Activated CD4-positive, alpha-beta T cell treated with anti-CD3 and anti-CD28 coated beads, Interleukin-2, amount 10 ng/mL, durations not matched to agents 7 days and 5 days (primary cell): ENCODE data around the gene SMPD2. TPM values are rescaled to one million over a fixed set of nuclear protein-coding genes. Genes with fewer than 3 reads are reported as not detected.
"Not testable (repeated sequence)": the region's sequence is repeated elsewhere in the genome, so short reads cannot be mapped to it uniquely, and the experiment has no call there.

Experiments used
- CTCF ChIA-PET: fragments of 350-600 bp; sonication (Branson Sonifier 250); formaldehyde crosslinking; loops from one replicate; lab custom pipeline; 2021; ENCODE audit warnings: antibody characterized with exemption; lab: Charles Lee
- POLR2A ChIA-PET: fragments of 350-600 bp; sonication (Branson Sonifier 250); formaldehyde crosslinking; loops from one replicate; lab custom pipeline; 2021; ENCODE audit warnings: antibody characterized with exemption; lab: Charles Lee
- DNase-seq: peaks from one replicate; pipeline ENCODE4 v3.0.0-alpha.2; 2020
- H3K27ac Mint-ChIP-seq: one replicate; pipeline ENCODE4 v1.8.0; 2021; ENCODE audit warnings: mild to moderate bottlenecking, moderate library complexity, mixed read lengths
- H3K27me3 Mint-ChIP-seq: one replicate; pipeline ENCODE4 v1.8.0; 2021; ENCODE audit warnings: mixed read lengths
- H3K36me3 Mint-ChIP-seq: one replicate; pipeline ENCODE4 v1.8.0; 2021; ENCODE audit warnings: low read depth, mixed read lengths
- H3K4me1 Mint-ChIP-seq: one replicate; pipeline ENCODE4 v1.8.0; 2021; ENCODE audit warnings: mixed read lengths
- H3K4me3 Mint-ChIP-seq: one replicate; pipeline ENCODE4 v1.8.0; 2021; ENCODE audit warnings: mild to moderate bottlenecking, moderate library complexity, mixed read lengths
- H3K9me3 Mint-ChIP-seq: one replicate; pipeline ENCODE4 v1.8.0; 2021; ENCODE audit warnings: mixed read lengths
- total RNA-seq, 2 experiments: library from RNA; stranded (reverse); gene quantifications; one replicate each; pipeline ENCODE4 v1.2.3, GENCODE V29; 2021

Gene SMPD2
- total RNA-seq, 2 experiments from 2014 or later: 13.0 to 14.0 TPM

DNA sequence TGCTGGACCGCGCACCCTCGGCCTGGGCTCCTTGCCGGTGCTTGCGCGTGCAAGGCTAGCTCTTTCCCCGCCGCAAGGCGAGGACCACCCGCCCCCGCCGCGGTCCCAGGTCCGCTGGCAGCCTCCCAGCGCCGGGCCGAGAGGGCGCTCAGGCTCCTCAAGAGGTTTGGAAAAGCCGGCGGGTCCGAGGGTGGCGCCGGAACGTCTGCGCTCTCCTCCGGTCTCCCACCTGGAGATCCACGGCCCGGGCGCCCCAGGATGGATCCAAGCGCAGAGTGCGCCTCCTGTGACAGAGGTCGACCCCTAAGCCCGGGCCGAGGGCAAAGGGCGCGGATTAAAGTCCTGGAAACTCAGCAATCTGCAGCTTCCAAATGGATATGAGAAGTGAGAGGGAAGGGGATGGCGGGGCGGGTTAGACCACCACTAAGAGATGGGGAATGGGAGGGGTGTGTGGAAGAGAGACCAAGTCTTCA, 15.6 kb downstream of the SMPD2 start:
- ChIA-PET POLR2A (interaction anchor here (0.6 to 1.2 kb wide), 2 partner anchors 22 to 35 kb away, joined by 3 to 5 read pairs; no protein-coding TSS in a partner anchor), CTCF (interaction anchor here (0.7 to 11.8 kb wide), 5 partner anchors 8 to 73 kb away, joined by 3 to 81 read pairs (median 3); partner anchors contain the start of genes PPIL6 and SMPD2)
- peaks cover 32% of the 10 kb centered on the region for H3K36me3 Mint-ChIP-seq
- no peaks in the 10 kb centered on the region for H3K9me3 Mint-ChIP-seq
- H3K4me1 Mint-ChIP-seq: peaks cover 72% of the 10 kb centered on the region
- peak overlapping the region; percentile 62 for H3K27ac Mint-ChIP-seq
- no peak for DNase-seq
- H3K4me3 Mint-ChIP-seq: peak overlapping the region; percentile 89
- no peaks in the 10 kb centered on the region for H3K27me3 Mint-ChIP-seq

DNA sequence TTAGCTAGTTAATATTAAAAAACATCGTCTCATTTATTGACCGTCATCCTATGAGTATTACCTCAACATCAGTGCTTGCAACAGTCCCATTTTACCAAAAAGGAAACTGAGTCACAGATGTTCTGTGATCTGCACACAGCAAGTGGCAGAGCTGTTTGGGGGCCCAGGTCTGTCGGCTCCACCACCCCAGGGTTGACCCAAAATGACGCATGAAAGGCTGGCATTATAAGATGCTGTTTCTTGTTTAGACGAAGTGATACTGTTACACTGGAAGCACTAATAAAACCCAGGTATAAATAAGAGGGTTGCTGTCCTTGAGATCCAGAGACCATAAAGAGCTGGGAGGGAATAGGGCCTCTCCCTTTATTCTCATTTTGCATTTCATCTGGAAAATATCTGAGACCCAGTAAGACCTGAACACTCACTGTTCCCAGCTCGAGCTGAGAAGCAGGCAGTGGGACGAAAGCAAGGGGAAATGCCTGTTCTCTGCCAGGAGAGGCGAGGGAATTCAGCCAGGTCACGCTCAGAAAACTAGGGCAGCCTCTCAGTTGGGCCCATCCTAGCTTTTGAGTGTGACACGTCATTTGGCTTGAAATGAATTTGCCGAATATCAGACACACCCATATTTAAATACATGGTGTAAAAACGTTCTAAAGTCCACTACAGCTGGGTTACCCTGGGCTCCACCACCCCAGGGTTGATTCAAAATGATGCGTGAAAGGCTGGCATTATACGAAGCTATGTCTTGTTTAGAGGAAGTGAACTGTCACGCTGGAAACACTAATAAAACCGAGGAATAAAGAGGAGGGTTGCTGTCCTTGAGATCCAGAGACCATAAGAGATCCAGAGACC, 16.4 kb downstream of the SMPD2 start:
- peaks cover 32% of the 10 kb centered on the region for H3K36me3 Mint-ChIP-seq
- H3K4me1 Mint-ChIP-seq: peaks cover 73% of the 10 kb centered on the region
- ChIA-PET POLR2A (interaction anchor here (0.6 kb wide), 1 partner anchor 22 kb away, joined by 3 read pairs; no protein-coding TSS in a partner anchor), CTCF (interaction anchor here (0.7 to 11.8 kb wide), 6 partner anchors 7 to 74 kb away, joined by 3 to 81 read pairs (median 4); partner anchors contain the start of genes PPIL6 and SMPD2)
- peak overlapping the region; percentile 65 for H3K27ac Mint-ChIP-seq
- H3K9me3 Mint-ChIP-seq: peaks cover 2% of the 10 kb centered on the region
- no peaks in the 10 kb centered on the region for H3K27me3 Mint-ChIP-seq
- peak overlapping the region; percentile 89 for H3K4me3 Mint-ChIP-seq
- DNase-seq: no peak

DNA sequence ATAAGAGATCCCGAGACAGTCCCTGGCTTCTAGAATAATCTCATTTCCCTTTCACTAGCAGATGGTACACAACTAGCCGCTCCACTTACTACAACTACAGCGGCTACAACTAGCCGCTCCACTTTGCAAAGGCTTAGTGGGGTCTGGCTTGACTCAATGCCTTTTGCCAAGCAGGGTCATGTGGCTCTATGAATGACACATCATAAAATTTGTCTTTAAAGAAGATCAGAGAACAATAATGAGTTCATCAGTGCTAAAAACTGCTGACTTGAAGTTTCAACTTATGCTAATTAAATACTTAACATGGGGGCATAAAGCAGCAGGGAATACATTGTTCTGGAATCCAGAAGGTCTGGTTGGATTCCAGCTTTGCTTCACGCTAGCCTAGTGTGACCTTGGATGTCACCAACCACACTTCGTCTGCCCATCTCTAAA, 17.1 kb downstream of the SMPD2 start:
- Mint-ChIP-seq H3K4me3 (peak overlapping the region; percentile 89), H3K27me3 (no peaks in the 10 kb centered on the region), H3K27ac (peak overlapping the region; percentile 65), H3K36me3 (peaks cover 32% of the 10 kb centered on the region), H3K9me3 (peaks cover 7% of the 10 kb centered on the region), H3K4me1 (peaks cover 74% of the 10 kb centered on the region)
- CTCF ChIA-PET: interaction anchor here (0.7 to 11.8 kb wide), 5 partner anchors 13 to 248 kb away, joined by 3 to 81 read pairs (median 4); partner anchors contain the start of genes PPIL6 and SMPD2
- no peak for DNase-seq
- POLR2A ChIA-PET: no interaction called here

DNA sequence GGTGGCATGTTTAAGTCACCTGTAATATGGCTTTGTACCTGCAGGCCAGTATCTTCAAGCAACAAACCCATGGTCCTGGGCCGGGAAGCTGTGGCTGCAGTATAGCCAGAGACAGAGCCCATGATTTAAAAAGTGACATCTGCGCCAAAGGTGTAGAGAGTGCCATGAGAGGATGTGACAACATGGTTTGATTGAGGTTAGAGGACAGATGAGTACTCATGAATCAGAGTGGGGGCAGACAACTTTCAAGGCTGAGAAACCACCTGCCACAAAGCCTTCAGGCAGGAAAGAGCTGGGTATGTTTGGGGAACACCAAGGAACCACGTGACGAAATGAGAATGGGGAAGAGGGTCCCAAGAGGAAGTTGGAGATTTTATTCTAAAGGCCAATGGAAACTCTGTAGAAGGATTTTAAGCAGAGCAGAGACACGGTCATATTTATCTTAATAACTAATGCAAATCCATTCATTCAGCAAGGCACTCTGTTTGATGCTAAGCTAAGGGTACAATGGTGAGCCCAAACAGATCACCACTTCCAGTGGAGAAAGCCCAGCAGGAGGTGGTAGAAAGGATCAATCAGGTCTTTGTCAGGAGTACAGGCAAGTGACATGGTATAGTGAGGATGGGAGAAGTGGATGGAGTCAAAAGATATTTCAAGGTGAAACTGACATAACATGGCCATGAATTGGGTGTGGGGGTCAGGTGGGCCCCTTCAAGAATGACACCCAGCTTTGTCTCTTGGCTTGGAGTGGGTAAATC, 18.4 kb downstream of the SMPD2 start:
- H3K4me3 Mint-ChIP-seq: no peak overlapping the region
- POLR2A ChIA-PET: interaction anchor here (0.6 kb wide), 1 partner anchor 149 kb away, joined by 3 read pairs; no protein-coding TSS in a partner anchor

DNA sequence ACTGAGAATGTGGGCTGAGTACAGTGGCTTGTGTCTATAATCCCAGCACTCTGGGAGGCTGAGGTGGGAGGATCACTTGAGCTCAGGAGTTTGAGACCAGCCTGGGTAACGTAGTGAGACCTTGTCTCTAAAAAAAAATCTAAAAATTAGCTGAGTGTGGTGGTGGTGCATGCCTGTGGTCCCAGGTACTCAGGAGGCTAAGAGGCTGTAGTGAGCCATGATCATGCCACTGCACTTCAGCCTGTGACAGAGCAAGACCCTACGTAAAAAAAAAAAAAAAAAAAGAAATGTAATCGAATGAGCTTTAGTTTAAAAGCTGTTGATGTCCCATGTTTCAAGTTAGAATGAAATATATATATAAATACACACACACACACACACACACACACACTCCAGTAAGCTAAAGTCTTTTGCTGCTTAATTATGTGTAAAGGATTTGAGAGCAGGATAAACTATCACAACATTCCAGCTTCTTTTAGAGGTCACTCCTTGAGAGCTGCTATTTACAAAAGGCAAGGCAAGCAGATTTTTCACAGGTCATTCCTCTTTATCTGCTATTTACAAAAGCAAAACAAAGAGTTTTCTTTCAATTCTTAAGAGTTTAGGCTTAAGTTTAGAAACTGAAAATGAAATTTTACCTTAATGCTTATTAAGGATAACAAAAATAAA, 19.8 kb downstream of the SMPD2 start:
- Mint-ChIP-seq H3K27ac (peak overlapping the region; percentile 33), H3K4me1 (peaks cover 65% of the 10 kb centered on the region), H3K36me3 (peaks cover 42% of the 10 kb centered on the region), H3K4me3 (no peak overlapping the region), H3K9me3 (peaks cover 7% of the 10 kb centered on the region), H3K27me3 (no peaks in the 10 kb centered on the region)
- CTCF ChIA-PET: interaction anchor here (0.6 to 11.8 kb wide), 4 partner anchors 11 to 77 kb away, joined by 3 to 81 read pairs (median 8); partner anchors contain the start of genes PPIL6 and SMPD2
- DNase-seq: no peak
- POLR2A ChIA-PET: no interaction called here

More for the DNA sequence above, 18.4 kb downstream of the SMPD2 start:
- peaks cover 64% of the 10 kb centered on the region for H3K4me1 Mint-ChIP-seq
- H3K27me3 Mint-ChIP-seq: no peaks in the 10 kb centered on the region
- CTCF ChIA-PET: interaction anchor here (0.8 to 11.8 kb wide), 6 partner anchors 11 to 246 kb away, joined by 3 to 81 read pairs (median 4); partner anchors contain the start of genes PPIL6 and SMPD2
- H3K9me3 Mint-ChIP-seq: peaks cover 7% of the 10 kb centered on the region
- peak; percentile 50 for DNase-seq
- peaks cover 37% of the 10 kb centered on the region for H3K36me3 Mint-ChIP-seq
- peak overlapping the region; percentile 80 for H3K27ac Mint-ChIP-seq

DNA sequence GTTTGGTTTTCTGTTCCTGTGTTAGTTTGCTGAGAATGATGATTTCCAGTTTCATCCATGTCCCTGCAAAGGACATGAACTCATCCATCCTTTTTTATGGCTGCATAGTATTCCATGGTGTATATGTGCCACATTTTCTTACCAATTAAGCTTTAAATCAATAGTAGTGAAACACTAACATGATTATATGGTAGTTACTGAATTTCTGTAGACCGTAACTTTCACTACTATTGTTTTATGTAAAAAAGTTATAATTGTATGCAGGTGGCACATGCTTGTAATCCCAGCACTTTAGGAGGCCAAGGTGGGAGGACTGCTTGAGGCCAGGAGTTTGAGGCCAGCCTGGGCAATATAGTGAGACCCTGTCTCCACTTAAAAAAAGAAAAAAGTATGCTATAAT, 20.7 kb downstream of the SMPD2 start:
- H3K9me3 Mint-ChIP-seq, POLR2A ChIA-PET, DNase-seq, H3K4me3 Mint-ChIP-seq, H3K27me3 Mint-ChIP-seq: not testable (repeated sequence)
- Mint-ChIP-seq H3K4me1 (peaks cover 71% of the 10 kb centered on the region), H3K36me3 (peaks cover 51% of the 10 kb centered on the region), H3K27ac (peak overlapping the region; percentile 33)
- CTCF ChIA-PET: interaction anchor here (11.8 kb wide), 1 partner anchor 17 kb away, joined by 81 read pairs; the partner anchor contains the start of genes PPIL6 and SMPD2

DNA sequence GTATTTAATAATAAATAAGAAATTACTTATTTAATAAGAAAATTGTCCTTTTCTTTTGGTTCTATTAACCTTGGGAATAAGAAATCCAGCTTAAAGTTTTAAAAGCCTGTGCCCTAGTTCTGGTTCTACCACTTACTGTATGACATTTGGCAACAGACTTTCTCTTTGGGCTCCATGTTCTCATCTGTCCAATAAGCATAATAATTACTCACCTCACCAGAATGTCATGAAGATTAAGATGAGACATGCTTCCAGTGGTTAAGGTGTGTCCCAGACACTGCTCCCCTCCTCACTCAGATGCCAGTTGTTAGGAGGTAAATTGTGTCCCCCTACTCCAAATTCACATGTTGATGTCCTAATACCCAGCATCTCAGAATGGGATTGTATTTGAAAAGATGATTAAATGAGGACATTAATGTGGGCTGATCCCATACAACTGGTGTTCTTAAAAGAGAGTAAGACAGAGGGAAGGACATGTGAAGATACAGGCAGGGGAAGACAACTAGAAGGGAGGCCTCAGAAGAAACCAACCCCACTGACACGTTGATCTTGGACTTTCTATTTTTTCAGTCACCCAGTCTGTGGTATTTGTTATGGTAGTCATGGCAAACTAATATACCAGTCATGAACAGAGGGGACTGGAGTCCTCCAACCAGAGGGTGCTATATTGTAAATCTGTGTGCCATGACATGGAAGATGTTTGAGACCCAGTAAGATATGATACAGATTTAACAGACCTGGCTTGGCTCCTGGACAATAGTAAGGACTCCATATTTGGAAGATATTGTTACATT, 21.4 kb downstream of the SMPD2 start:
- Mint-ChIP-seq H3K27me3 (no peaks in the 10 kb centered on the region), H3K27ac (no peak overlapping the region), H3K9me3 (peaks cover 7% of the 10 kb centered on the region), H3K4me3 (no peak overlapping the region), H3K36me3 (peaks cover 55% of the 10 kb centered on the region), H3K4me1 (peaks cover 64% of the 10 kb centered on the region)
- no peak for DNase-seq
- CTCF ChIA-PET: interaction anchor here (2.3 kb wide), 1 partner anchor 20 kb away, joined by 9 read pairs; no protein-coding TSS in a partner anchor
- POLR2A ChIA-PET: no interaction called here

DNA sequence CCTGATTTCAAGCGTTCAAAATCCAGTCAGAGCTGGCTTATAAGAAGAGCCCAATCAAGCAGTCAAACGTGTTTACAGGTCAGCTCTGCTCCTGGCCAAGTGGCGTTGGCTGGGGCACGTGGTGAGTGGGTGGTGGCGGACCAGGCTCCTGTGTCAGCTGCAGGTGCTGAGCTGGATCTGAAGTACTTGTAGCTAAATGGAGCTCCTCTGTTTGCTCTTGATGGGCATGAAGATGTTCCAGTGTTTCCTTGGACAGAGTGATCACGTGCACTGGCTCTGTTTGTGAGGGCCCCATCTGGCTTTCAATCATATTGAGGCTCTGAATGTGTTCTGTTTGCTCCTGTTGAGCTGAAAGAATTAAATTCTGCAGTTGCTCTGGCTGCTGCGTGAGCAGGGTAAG, 25.2 kb downstream of the SMPD2 start:
- CTCF ChIA-PET: interaction anchor here (1.2 kb wide), 2 partner anchors 14 to 18 kb away, joined by 3 read pairs; no protein-coding TSS in a partner anchor
- peaks cover 7% of the 10 kb centered on the region for H3K9me3 Mint-ChIP-seq
- H3K4me1 Mint-ChIP-seq: peaks cover 54% of the 10 kb centered on the region

DNA sequence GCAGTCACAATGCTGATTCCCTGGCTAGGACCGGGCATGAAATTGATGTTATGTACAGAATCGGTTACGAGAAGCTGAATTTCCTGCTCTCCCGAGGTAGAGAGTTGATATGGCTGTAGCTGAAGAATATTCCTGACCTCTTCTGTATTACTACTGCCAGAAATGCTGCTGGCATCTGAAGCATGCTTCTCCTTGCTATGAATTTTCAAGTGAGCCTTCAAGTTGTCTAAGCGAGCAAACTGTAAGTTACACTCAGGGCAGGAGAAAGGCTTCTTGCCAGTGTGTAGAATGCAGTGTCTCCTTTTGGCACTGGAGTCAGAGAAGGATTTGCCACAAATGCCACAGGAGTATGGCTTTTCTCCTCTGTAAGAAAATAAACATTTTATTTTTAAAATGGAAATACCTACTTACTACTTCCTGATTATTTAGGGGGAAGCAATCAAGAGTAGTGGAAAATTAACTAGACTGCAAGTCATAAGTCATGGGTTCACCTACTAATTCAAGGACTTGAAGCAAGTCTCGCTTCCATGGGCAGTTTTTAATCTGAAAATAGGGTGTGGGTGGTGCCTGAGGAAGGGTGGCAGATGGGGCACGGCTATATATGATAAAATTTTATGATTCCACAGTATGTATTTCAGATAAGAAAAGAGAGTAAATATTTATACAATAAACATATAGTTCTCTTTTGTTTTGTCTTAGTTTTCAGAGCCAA, 25.8 kb downstream of the SMPD2 start:
- Mint-ChIP-seq H3K4me1 (peaks cover 55% of the 10 kb centered on the region), H3K4me3 (no peak overlapping the region), H3K36me3 (peaks cover 83% of the 10 kb centered on the region), H3K27ac (no peak overlapping the region), H3K9me3 (peaks cover 7% of the 10 kb centered on the region), H3K27me3 (no peaks in the 10 kb centered on the region)
- DNase-seq: no peak
- ChIA-PET CTCF (interaction anchor here (1.2 kb wide), 2 partner anchors 13 to 19 kb away, joined by 3 read pairs; no protein-coding TSS in a partner anchor), POLR2A (no interaction called here)

More for the DNA sequence above, 25.2 kb downstream of the SMPD2 start:
- Mint-ChIP-seq H3K36me3 (peaks cover 83% of the 10 kb centered on the region), H3K27me3 (no peaks in the 10 kb centered on the region), H3K4me3 (no peak overlapping the region), H3K27ac (no peak overlapping the region)
- POLR2A ChIA-PET: no interaction called here
- no peak for DNase-seq

DNA sequence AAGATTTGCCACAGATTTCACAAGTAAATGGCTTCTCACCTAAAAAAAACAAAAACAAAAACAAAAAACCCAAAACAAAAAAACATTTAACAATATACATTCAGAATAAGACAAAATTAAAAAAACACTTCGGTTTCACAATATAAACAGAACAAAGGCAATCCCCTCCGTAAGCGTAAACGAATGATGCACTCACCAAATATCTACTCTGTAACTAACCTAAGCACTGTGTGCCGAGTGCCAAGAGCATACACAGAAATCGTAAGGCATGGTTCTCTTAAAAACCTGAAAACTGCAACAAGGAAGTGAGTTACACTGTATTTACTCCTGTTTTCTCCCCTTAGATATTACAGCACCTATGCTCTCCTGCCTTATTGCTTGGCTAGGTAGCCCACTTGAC, 27.2 kb downstream of the SMPD2 start:
- no peak overlapping the region for H3K27ac Mint-ChIP-seq
- H3K4me1 Mint-ChIP-seq: peaks cover 59% of the 10 kb centered on the region
- H3K36me3 Mint-ChIP-seq: peaks cover 86% of the 10 kb centered on the region
- POLR2A ChIA-PET: no interaction called here
- H3K4me3 Mint-ChIP-seq: no peak overlapping the region
- no peak for DNase-seq
- CTCF ChIA-PET: no interaction called here
- no peaks in the 10 kb centered on the region for H3K27me3 Mint-ChIP-seq
- no peaks in the 10 kb centered on the region for H3K9me3 Mint-ChIP-seq
